ENCODE data around the gene PRMT1.

- TF ChIP-seq NFE2 (IDR thresholded peaks at IDR 0.05; ENCODE audit: low read depth) = no peak
- TF ChIP-seq NRF1 (conservative IDR thresholded peaks at IDR 0.05 in 1 of 2, IDR thresholded peaks at IDR 0.05 in 1 of 2) = no peak
- TF ChIP-seq GTF2F1 (IDR thresholded peaks at IDR 0.05; ENCODE audit: low read depth, low read length) = no peak
- no peak for TF ChIP-seq SMAD4 (CRISPR knock-in tag; conservative IDR thresholded peaks at IDR 0.05)
- TF ChIP-seq CTCF (IDR thresholded peaks at IDR 0.05 in 2 of 3, conservative IDR thresholded peaks at IDR 0.05 in 1 of 3; ENCODE audit: insufficient read depth in 2 of 3, low read depth in 1 of 3, low read length in 3 of 3) = no peak
- TF ChIP-seq EP300 (IDR thresholded peaks at IDR 0.05; ENCODE audit: low read length) = no peak
- TF ChIP-seq CXXC5 (CRISPR knock-in tag; IDR thresholded peaks at IDR 0.05) = no peak
- TF ChIP-seq POLR2AphosphoS2 (IDR thresholded peaks at IDR 0.05; ENCODE audit: low read length) = no peak
- TF ChIP-seq THAP12 (CRISPR knock-in tag; IDR thresholded peaks at IDR 0.05) = no peak
- TF ChIP-seq MXI1 (IDR thresholded peaks at IDR 0.05; ENCODE audit: low read depth, low read length) = no peak
- no peak for TF ChIP-seq E2F1 (CRISPR knock-in tag; IDR thresholded peaks at IDR 0.05)
Observed at GRCh38 chr19:49631610-49632192, 45.4 kb upstream of the PRMT1 start.
